Stimulated activated effector memory CD8-positive, alpha-beta T cell treated with anti-CD3 and anti-CD28 coated beads, Interleukin-12 subunit alpha, Interleukin-12 subunit beta, amount 100 ng/mL, for 72 hours (primary cell): ENCODE measurements around the gene PLXNB2.

Source experiments
- ATAC-seq: fragments of 150-1000 bp; cut with Tn5 transposase; 2 replicates; pipeline ENCODE4 v1.10.0; 2021
- DNase-seq, 2 donors: peaks; one replicate each; pipeline ENCODE4 v3.0.0; 2021 to 2022; ENCODE audit warnings: low spot score in 2 of 2
- H3K27ac Mint-ChIP-seq: one replicate; pipeline ENCODE4 v1.8.0; 2022; ENCODE audit warnings: mild to moderate bottlenecking, mixed read lengths
- H3K36me3 Mint-ChIP-seq: one replicate; pipeline ENCODE4 v1.8.0; 2022; ENCODE audit warnings: mild to moderate bottlenecking, mixed read lengths
- H3K4me1 Mint-ChIP-seq: one replicate; pipeline ENCODE4 v1.8.0; 2022; ENCODE audit warnings: mixed read lengths
- H3K4me3 Mint-ChIP-seq: one replicate; pipeline ENCODE4 v1.8.0; 2022; ENCODE audit warnings: mild to moderate bottlenecking, mixed read lengths
- H3K9me3 Mint-ChIP-seq: one replicate; pipeline ENCODE4 v1.8.0; 2022; ENCODE audit warnings: mixed read lengths

The PLXNB2 gene

DNA sequence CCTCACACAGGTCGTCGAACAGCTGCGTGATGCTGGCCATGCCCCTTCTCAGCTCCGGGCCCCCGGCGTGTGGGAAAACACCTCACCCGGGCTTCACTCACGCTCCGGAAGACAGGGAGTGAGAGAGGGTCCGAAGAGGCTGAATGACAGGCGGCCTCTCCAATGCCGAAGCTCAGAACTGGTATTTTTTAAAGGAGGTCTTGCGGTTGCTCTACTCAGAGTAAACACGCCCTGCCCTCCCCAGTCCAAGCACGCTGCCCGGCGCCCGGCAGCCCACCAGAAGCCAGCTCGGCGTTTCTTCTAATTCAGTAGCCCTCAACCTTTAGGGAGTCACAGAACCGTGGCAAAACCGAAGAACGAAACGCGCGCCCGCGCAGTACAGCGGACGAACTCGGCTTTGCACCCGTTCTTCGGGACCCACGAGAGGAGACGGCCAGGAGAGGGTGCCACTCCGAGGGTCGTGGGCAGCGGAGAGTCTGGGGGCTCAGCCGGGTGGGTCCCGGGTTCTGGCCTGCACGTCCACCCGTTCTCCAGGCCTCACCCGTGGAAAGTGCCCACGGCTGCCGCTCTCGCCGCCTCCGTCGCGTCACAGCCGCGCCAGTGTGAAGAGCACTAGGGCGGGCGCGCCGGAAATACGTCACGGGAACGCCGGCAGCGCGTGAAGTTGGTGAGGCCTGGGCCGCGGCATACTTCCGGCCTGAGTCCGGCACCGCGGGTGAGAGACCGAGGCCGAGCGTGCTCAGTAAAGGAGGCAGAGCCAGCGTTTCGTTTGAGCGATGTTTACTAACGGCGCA lies 62.8 kb downstream of the PLXNB2 start, which contains the start of gene TUBGCP6:
TSS of gene TUBGCP6 (minus strand) at position 604 of the 794 bp plus-strand sequence. CDS start at position 40, 564 bp downstream.
- Mint-ChIP-seq H3K27ac (peak within 1 kb of the TSS; percentile 99), H3K4me1 (peaks cover 35% of the 10 kb centered on the region), H3K9me3 (no peaks in the 10 kb centered on the region), H3K4me3 (peak within 1 kb of the TSS; percentile 96), H3K36me3 (peaks cover 55% of the 10 kb centered on the region)
- ATAC-seq, result peak; percentile 93
- peak; percentile 92 to 95 for DNase-seq

DNA sequence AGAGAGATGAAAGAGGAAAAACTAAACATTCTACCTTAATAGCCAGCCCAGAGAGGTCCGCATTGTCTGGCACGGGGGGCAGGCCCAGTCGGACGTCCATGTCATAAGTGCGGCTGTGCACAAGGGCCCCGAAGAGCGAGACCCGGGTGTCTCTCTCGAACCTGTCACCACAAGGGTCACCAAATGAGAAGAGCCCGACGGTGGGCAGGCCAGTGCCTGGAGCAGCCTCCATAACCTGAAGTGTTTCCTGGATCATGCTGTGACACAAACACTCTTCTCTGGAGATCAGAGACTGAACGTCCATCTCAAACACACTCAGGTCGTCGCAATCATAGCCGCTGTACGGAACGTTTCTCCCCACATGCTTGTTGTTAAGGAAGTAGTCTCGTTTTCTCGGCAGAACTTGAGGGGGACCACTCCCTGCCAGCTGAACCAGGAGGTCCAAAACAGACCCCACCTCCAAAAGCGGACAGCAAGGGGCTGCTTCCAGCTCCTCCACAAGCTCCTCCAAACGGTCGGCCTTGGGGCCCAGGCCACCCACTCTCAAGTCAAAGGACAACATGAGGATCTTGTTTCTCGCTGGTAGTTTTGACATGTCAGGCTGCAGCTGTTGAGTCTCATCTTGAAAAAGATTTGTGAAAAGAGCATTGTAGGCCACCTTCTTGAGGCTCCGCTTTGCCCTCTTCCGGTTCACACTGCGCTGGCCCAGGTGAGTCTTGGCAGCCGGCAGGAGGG lies 63.6 kb downstream of the PLXNB2 start:
- Mint-ChIP-seq H3K4me3 (peak overlapping the region; percentile 96), H3K9me3 (no peaks in the 10 kb centered on the region), H3K27ac (peak overlapping the region; percentile 99), H3K4me1 (peaks cover 35% of the 10 kb centered on the region), H3K36me3 (peaks cover 63% of the 10 kb centered on the region)
- ATAC-seq (no peak), DNase-seq (no peak)

DNA sequence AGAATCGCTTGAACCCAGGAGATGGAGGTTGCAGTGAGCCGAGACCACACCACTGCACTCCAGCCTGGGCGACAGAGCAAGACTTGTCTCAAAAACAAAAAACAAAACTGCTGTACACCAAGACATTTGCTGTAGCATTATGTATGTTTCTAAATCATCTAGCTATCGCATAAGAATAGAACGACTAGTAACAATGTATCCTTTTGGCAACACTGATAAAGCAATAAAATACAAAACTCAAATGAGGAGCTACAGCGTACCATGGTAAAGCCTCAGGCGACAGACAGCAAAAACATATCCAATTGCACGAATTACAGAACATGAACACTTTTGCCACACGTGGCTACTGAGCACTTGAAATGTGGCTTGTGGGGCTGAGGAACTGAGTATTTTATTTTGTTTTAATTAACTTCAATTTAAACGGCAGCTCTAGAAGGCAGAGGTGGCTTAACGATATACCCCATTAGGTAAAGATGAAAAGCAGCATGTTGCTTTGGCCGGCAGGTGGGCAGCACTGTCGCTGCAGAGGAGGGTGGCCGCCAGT lies 65.0 kb downstream of the PLXNB2 start:
- peaks cover 70% of the 10 kb centered on the region for H3K36me3 Mint-ChIP-seq
- H3K4me1 Mint-ChIP-seq, result peaks cover 34% of the 10 kb centered on the region
- DNase-seq (no peak), ATAC-seq (no peak)
- H3K4me3 Mint-ChIP-seq, result peak overlapping the region; percentile 96
- H3K27ac Mint-ChIP-seq, result peak overlapping the region; percentile 99
- no peaks in the 10 kb centered on the region for H3K9me3 Mint-ChIP-seq

DNA sequence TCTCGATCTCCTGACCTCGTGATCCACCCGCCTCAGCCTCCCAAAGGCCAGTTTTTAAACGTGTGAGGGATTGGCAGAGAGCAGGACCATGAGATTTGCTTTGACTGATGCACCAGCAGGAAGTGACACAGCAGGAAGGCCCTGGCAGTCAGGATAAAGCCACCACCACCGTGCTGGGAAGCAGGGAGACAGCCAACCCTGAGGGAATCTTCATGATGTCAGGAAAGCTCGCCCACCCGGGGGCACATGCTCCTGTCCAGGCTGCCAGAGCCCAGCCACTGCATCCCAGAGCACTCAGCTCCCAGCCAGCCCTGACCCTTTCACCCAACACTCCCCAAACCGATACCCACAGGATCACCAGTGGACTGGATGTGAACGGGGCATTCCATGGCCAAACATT lies 68.7 kb downstream of the PLXNB2 start:
- peaks cover 71% of the 10 kb centered on the region for H3K36me3 Mint-ChIP-seq
- no peak overlapping the region for H3K4me3 Mint-ChIP-seq
- DNase-seq (no peak), ATAC-seq (no peak)
- H3K9me3 Mint-ChIP-seq, result no peaks in the 10 kb centered on the region
- H3K27ac Mint-ChIP-seq, result no peak overlapping the region
- H3K4me1 Mint-ChIP-seq, result peaks cover 40% of the 10 kb centered on the region

DNA sequence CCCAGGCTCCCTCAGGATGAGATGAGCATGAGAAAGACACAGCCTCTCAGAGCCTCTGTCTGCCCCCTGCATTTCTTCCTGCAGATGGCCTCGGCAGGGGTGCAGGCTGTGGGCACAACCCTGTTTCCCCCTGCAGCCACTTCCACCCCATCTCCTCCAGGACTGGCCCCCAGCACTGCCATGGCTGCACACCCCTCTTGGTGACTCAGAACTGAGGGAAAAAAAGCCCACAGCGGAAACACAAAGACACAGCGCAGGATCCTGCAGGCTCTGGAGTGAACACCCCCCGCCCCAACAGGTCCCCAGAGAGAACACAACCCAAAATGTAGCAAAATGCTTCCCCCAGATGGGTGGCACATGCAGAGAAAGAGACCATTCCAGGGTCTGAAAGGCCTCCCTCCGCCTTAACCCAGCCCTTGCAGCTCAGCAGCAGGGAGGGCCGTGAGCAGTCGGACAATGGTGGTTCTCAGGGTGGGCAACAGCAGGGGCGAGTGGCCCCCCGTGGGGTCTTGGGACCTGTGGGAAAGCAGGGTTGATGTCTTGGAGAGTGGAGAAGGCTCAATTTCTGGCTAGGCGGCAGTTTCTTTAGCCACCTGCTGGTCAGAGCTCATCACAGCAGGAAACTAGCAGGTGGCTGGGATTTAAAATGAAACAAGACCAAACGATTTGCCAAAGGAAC lies 70.6 kb downstream of the PLXNB2 start:
- H3K9me3 Mint-ChIP-seq, result no peaks in the 10 kb centered on the region
- ATAC-seq (no peak), DNase-seq (no peak)
- H3K27ac Mint-ChIP-seq, result peak overlapping the region; percentile 58
- H3K36me3 Mint-ChIP-seq, result peaks cover 79% of the 10 kb centered on the region
- H3K4me1 Mint-ChIP-seq, result peaks cover 44% of the 10 kb centered on the region
- H3K4me3 Mint-ChIP-seq, result no peak overlapping the region

DNA sequence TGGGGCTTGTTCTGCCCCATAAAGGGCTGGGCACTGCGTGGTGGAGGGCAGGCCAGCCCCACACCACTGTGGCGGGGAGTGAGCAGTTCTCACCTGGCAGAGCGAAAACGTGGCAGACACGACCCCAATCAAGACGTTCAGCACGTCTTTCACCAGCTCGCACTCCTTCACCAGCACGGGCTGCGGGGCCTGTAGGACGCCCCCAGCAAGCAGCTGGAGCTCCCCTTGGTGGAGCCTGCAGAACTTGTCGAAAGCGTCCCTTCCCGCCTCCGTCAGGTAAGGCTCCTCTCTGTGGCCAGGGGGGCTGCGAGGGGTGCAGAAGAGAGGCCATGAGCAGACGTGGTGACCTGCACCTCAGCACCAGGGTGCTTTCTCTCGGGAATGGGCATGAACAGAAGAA lies 74.2 kb downstream of the PLXNB2 start:
- DNase-seq (no peak), ATAC-seq (no peak)
- no peak overlapping the region for H3K27ac Mint-ChIP-seq
- no peak overlapping the region for H3K4me3 Mint-ChIP-seq
- H3K9me3 Mint-ChIP-seq, result no peaks in the 10 kb centered on the region
- H3K4me1 Mint-ChIP-seq, result peaks cover 51% of the 10 kb centered on the region
- H3K36me3 Mint-ChIP-seq, result peaks cover 85% of the 10 kb centered on the region

DNA sequence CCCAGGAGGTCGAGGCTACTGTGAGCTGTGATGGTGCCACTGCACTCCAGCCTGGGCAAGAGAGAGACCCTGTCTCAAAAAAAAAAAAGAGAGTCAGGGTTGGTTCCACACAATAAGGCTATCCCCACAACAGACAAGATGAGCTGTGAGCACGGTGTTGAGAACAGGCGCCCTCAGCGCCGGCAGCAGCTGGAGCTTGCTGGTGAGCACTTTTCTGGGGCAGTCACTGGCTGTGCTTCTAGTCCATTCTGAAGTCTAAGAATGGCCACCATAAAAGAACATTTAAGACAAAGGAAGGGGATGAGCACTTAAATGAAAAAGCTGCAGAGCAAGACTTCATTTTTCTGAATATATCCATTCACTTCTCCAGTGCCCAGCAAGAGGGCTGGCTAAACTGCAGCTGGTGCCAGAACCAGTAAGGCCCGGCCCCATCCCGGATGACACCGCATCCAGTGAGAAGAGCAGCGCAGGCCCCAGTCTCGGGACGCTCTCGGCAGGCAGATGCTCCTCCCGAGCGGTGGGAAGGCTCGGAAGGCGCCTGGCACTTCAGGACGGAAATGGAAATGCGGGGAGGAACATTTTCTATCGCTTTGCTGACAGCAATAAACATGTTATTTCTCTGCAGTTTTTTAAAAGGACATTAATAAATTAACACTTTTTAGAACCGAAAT lies 74.8 kb downstream of the PLXNB2 start:
- Mint-ChIP-seq H3K4me1 (peaks cover 45% of the 10 kb centered on the region), H3K36me3 (peaks cover 80% of the 10 kb centered on the region), H3K27ac (peak overlapping the region; percentile 33), H3K4me3 (no peak overlapping the region), H3K9me3 (no peaks in the 10 kb centered on the region)
- DNase-seq (no peak), ATAC-seq (no peak)

DNA sequence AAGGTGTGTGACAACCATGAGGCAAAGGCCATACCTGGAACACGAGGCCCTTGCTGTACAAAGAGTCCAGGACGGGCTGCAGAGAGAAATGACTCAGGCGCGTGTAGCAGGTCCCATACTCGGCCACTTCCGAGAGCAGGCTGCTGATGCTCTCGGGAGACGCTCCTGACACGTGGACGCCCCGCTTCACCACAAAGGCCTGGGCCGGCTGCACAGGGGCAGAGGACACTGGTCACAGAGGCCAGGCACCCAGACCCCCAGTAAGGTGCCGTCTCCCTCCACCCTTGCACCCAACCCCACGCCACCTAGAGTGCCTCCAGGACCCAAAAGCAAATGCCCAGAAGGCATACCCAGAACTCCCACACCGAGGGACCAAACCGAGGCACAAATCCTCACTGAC lies 78.1 kb downstream of the PLXNB2 start:
- Mint-ChIP-seq H3K4me1 (peaks cover 27% of the 10 kb centered on the region), H3K27ac (peak overlapping the region; percentile 85), H3K9me3 (no peaks in the 10 kb centered on the region), H3K36me3 (peaks cover 68% of the 10 kb centered on the region), H3K4me3 (no peak overlapping the region)
- ATAC-seq (no peak), DNase-seq (no peak)

DNA sequence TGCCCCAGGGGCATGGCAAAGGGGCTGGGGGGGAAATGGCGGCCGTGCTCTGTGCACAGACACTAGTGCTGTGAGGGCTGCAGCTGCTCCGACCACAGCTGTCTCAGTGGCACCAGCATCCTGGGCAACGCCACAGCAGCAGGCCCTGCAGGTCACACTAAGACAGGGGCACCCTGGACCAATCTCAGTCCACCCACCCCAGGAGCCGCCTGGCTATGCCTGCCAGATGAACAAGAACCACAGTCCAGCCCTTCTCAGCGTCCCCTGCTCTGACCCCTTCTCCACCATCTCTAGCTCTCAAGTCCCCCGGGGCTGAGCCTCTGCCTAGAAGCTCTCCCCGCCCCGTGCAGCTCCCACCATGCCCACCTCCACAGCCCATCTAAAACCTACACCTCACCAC lies 79.1 kb downstream of the PLXNB2 start:
- H3K9me3 Mint-ChIP-seq, result no peaks in the 10 kb centered on the region
- H3K36me3 Mint-ChIP-seq, result peaks cover 69% of the 10 kb centered on the region
- DNase-seq, result no peak

DNA sequence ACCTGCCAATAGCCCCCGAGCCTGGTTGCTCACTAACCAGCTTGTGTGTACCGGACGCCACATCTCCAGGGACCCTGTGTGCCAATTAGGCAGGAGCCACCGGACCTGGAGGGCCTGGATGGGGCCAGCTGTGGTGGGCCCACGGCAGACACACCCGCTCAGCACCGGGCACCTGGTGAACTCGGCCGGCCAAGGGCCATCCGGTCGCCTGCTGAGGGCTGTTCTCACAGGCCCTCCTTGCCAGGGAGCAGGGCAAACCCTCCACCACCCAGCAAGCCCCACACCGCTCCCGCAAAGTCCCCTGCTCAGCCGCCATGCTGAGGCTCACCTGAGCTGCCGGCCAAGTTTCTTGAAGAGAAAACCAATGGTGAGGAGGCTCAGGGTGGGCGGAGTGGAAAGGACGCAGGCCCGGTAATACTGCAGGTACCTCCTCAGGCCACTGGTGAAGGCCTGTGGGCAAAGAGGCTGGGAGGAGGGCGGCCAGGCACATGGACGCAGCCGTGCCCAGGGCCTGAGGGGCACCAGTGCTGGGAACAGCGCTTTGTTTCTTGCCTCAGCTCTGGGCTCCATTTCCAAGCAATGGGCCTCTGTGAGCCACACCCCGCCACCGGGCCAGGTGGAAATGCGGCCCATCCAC lies 79.7 kb downstream of the PLXNB2 start:
- H3K4me1 Mint-ChIP-seq, result peaks cover 16% of the 10 kb centered on the region
- no peak for ATAC-seq
- no peak overlapping the region for H3K27ac Mint-ChIP-seq
- no peaks in the 10 kb centered on the region for H3K9me3 Mint-ChIP-seq
- no peak for DNase-seq
- peaks cover 69% of the 10 kb centered on the region for H3K36me3 Mint-ChIP-seq
- H3K4me3 Mint-ChIP-seq, result no peak overlapping the region

More for the DNA sequence above, 79.1 kb downstream of the PLXNB2 start:
- Mint-ChIP-seq H3K4me1 (peaks cover 17% of the 10 kb centered on the region), H3K27ac (peak overlapping the region; percentile 85), H3K4me3 (no peak overlapping the region)
- ATAC-seq, result peak; percentile 8

DNA sequence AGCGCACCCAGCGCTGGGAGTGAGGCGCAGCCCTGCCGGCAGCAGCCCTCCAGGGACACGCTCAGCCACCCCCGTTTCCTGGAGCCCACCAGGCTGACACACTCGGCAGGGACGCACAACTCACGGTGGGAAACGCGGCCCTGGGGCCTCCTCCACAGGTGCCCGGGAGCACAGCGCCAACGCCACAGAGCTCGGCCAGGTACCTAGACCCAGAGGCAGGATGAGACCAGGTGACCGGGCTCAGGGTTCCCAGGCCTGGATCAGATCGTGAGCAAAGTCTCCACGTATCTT lies 80.6 kb downstream of the PLXNB2 start:
- DNase-seq, result no peak
- no peak for ATAC-seq
- Mint-ChIP-seq H3K4me1 (peaks cover 16% of the 10 kb centered on the region), H3K4me3 (no peak overlapping the region), H3K9me3 (no peaks in the 10 kb centered on the region), H3K27ac (no peak overlapping the region), H3K36me3 (peaks cover 69% of the 10 kb centered on the region)

DNA sequence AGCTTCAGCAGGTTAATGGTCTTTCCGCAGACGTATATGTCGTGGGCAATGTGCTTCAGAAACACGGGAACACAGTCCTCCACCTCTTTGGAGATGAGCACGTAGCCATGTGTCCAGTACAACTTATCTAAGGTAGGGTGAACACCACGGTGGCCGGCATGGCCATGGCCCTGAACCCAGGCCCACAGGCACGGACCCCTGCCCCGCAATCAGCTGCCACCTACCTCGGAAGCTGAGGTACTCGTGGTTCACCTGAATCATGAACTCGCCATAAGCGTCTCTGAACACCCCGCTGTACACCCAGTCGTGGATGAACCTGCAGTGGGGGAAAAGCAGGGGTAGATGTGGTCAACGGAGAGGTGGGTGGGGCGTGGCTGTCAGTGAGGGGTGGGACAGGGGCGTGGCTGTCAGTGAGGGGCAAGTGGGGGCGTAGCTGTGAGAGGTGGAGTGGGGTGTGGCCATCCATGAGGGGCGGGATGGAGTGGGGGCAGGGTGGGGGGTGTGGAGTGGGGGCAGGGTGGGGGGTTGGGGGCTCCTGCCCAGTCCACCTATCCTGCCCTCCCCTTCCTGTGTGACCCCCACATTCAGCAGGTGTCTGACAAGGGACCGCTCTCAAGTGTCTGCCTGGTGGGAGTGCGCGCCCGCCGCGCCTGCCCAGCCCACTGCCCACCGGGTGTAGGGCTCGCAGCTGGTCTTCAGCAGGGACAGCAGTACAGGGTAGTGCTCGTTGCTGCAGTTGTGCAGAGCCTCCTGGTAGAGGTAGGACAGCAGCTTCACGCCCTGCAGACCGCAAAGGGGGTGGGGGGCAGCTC lies 81.2 kb downstream of the PLXNB2 start:
- Mint-ChIP-seq H3K9me3 (no peaks in the 10 kb centered on the region), H3K27ac (no peak overlapping the region), H3K4me1 (peaks cover 16% of the 10 kb centered on the region), H3K36me3 (peaks cover 66% of the 10 kb centered on the region), H3K4me3 (no peak overlapping the region)
- DNase-seq (no peak), ATAC-seq (no peak)

DNA sequence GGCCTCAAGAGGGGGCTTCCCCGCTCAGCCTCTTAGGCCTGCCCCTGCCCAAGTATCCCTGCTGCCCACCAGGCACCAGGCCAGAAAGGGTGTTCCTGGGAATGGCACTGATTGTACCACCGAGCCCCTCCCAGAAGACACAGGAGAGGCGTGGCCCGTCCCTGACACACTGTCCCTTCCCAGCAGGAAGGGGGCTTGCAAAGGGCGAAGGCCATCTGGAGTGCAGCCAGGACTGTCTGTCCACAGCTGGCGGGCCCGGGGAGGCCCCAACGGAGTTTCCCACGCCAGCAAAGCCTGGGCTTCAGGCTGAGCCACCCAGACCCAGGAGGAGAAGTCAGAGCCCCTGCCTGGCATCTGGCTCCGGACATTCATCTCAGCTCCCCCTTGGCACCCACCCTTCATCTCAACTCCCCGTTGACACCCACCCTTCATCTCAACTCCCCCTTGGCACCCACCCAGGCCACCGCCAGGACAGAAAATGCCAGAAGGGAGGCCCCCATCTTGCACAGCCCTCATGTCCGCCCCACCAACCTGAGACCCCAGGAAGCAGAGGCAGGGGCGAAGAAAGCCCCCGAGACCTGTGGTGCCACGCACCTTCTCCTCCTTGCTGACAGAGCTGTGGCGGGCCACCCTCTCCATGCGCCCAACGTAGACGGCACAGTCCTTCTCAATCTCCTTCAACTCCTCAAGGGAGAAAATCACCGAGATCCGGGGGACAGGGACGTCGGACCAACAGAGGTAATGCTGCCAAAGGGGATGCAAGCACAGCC lies 82.1 kb downstream of the PLXNB2 start:
- Mint-ChIP-seq H3K4me1 (peaks cover 16% of the 10 kb centered on the region), H3K4me3 (no peak overlapping the region), H3K27ac (no peak overlapping the region), H3K36me3 (peaks cover 64% of the 10 kb centered on the region), H3K9me3 (no peaks in the 10 kb centered on the region)
- DNase-seq (no peak), ATAC-seq (no peak)
